Fibroblast of peridontal ligament (primary cell): Measurements from ENCODE around the gene TNFRSF1A.

Source experiments
- DNase-seq: peaks from one replicate; pipeline ENCODE4 v3.0.0-alpha.2; 2010; ENCODE audit errors: extremely low read depth

Gene TNFRSF1A

GRCh38 chr12:6323995-6324711 is 17.7 kb downstream of the TNFRSF1A start:
- no peak for DNase-seq

DNA sequence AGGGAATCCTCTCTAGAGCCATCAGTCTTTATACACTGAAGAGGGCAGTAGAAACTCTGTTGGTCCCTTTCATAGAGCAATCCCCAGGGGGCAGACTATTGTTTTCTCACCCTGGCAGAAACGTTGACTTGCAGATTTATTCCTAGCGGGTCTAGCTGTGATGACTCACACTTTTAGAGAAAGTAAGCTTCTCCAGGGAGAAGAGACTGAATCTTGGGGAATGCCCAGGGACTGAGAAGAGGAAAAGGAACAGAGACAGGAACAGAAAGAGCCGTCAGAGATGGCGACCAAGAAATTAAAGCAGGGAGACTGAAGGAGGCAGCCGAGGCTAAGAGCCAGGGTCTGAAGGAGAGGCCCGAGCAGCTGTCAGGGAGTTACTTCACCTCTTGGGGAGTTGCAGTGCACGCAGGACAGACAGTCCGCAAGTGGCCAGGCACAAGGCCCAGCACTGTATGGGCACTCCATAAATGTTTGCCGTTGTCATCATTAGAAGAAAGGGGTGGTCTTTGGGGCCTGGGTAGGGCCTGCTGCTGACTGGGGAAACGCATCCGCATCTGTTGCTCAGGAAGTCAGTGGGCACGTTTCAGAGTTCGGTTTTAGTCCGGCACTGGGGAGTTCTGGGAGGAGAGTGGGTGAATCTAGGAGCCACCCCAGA is 18.4 kb downstream of the TNFRSF1A start:
- peak; percentile 94 for DNase-seq

- DNase-seq = no peak
Observed at GRCh38 chr12:6322969-6323339, 18.9 kb downstream of the TNFRSF1A start.

DNA sequence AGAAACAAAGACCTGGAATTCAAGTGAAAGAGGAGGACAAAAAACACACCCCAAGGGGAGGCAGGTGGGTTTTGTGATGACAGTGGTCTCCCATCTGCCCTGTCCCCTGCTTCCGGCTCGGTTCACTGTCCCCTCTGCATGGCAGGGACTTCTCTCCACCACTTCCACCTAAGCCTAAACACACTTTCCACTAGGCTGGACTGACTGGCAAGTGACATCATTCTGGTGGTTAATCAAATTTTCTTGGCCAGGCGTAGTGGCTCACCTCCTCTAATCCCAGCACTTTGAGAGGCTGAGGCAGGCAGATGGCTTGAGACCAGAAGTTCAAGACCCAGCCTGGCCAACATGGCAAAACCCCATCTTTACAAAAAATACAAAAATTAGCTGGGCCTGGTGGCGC is 19.5 kb downstream of the TNFRSF1A start:
- DNase-seq = no peak

GRCh38 chr12:6321905-6322304 is 20.0 kb downstream of the TNFRSF1A start:
- DNase-seq = no peak

GRCh38 chr12:6319446-6319845 is 22.4 kb downstream of the TNFRSF1A start:
- no peak for DNase-seq

GRCh38 chr12:6318440-6318879 is 23.4 kb downstream of the TNFRSF1A start:
- no peak for DNase-seq

DNA sequence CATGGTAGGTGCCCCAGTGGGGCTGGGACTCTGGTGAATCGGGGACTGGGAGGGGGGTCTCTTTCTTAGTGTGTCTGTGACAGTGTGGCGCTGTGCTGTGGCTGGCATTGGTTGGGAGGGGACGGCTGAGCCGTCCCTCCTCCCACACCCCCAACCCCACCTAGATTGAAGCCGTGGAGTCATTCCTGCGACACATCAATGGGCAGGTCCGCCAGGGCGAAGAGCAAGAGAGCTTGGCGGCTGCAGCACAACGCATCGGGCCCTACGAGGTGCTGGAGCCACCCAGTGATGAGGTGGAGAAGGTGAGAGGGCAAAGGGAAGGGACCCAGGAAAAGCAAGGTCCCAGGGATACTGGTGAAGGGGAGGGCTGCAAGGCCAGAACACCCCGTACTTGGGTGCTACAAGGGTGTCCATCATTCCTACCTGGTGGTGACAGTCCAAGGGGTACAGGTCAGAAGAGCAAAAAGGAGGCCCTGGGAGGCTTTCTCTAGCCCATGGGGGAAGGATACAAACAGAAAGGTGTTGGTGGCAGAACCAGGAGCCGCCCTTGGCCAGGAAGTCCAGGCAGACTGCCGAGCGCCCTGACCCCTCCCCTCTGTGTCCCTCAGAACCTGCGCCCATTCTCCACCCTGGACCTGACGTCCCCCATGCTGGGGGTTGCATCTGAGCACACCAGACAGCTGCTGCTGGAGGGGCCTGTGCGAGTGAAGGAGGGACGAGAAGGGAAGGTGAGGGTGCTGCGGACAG is 24.0 kb downstream of the TNFRSF1A start:
- no peak for DNase-seq

- DNase-seq = no peak
Observed at GRCh38 chr12:6316921-6317692, 24.8 kb downstream of the TNFRSF1A start.

DNA sequence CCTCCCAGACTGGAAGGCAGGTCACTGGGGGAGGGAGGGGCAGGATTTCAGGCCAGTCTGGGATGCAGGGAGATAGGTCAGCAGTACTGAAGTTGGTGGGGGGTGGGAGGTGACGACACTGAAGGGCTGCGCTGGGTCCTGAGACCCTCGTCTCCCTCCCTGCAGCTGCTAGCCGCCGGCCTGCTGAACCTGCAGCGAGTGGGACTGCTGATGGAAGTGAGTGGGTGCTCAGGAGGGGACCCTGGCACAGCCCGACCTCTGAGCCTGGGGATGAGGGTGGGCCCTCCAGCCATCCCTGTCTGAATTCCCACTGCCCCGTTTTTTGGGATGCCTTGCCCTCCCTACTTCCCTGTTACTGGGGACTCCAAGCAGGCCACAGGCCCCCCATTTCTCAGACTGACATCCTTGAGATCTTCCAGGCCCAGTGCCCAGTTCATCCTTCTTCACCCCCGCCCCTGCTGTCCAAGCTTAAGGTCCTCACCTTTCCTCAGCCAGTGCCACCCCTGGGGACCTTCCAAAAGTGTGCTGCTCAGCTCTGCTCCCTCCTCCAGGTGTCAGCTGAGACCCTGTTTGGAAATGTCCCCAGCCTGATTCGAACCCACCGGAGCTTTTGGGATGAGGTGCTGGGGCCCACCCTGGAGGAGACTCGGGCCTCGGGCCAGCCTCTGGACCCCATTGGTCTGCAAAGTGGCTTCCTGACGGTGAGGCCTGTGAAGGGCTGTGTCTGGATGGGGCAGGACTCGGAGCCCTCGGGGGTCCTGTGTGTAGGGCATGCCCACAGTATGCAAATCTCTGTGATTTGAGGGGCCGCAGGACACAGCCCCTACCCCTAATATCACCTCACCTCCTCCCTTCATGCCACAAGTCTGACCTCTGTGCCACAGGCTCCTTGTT is 25.9 kb downstream of the TNFRSF1A start:
- DNase-seq = no peak

GRCh38 chr12:6315184-6315583 is 26.7 kb downstream of the TNFRSF1A start:
- DNase-seq = no peak

- no peak for DNase-seq
Observed at GRCh38 chr12:6314776-6315175, 27.1 kb downstream of the TNFRSF1A start.

GRCh38 chr12:6313326-6313940 is 28.4 kb downstream of the TNFRSF1A start:
- DNase-seq = no peak

DNA sequence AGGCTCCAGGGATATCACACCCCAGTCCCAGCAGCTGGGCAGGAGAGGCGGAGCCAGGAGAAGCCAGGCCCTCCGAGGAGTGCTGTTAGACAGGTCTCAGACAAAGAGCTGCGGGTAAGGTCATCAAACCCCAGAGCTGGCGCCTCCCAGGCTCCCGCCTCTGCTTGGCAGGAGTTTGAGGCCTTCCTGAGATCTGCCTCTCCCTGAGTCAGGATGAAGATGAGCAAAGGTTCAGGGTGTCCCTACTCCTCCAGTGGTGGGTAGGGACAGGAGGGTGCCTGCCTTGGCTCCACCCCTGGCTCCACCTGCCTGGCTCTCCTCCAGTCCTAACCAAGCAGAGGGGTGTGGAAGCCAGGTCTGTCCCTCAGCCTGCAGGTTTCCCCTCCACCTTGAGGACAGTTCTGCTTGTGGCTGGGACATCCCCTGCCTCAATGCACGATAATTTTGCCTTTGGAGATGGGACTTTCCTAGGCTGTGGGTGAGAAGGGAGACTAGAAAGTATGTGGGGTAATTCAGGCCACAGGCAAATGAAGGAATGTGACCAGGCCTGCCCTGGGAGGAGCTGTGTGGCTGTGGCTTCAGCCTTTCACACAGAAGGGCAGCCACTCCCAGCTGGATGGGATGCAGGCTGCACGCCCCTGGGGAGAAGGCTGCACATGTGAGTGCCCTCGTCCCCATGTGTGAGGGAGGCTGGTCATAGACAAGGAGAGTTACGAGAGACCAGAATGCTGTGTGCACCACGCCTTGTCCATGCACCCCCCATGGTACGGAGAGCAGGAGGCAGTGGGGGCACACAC is 29.1 kb downstream of the TNFRSF1A start:
- no peak for DNase-seq

DNA sequence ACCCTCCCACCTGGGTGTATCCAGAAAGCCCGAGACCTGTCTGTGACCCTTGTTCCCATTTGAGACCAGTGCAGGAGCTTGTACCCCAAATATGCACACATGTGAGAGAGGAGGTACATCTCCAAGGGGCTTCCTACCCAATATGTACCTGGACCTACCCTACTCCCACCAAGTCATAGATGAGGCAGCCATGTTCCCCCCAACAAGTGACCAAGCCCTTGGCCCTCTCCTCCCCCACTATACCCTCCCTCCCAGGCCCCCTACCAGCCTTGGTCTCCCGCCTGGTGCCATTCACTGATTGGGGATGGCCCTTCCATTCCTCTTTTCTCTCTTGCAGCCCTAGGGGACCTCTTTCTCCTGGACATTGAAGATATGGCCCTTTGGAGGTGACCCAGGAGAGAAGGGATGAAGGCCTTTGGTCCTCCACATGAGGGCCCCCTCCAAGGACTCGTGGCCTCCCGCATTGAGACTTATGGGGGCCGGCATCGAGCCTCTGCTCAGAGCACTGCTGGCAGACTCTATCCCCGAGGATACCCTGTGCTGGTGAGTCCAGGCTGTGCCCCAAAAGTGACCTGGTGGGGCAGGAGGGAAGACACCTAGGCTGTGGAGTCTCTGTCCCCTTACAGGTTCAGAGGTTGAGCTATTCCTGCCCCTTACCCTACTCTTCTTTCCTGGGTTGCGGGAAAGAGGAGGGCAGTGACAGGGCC is 29.9 kb downstream of the TNFRSF1A start:
- no peak for DNase-seq

DNA sequence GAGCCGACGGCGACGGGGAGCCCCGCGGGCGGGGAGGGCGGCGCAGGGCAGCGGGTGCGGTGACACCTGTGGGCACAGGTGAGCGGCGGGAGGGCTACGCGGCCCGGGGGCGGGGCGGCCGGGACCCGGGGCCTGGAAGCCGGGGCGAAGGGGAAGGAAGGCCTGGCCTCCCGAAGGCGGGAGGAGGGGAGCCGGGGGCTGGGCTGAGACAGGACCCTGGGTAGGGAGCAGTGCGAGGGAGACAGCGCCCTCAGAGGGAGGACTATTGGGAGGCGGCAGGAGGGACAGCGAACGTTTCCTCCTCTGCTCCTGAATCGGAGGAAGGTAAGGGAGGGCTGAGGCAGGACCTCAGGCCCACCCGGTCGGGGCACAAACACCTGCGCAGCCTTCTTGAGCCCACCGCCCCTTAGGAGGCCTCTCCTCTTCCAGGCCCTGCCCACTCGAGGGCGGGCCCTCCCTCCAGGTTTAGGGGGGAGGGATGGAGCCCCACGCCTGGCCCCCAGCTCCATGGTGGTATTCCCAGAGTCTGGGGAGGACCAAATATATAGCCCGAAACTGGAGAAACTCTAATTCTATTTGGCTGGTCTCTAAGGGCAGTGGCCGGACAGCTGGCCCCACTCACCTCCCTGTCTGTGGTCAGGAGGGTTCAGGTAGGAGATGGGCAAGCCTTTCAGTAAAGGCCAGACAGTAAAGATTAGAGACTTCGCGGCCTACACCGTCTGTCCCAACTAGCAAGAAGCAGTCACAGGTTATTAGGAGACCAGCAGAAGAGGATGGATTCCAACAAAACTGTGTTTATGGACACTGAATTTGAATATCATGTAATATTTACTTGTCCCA is 30.9 kb downstream of the TNFRSF1A start:
- DNase-seq = no peak

DNA sequence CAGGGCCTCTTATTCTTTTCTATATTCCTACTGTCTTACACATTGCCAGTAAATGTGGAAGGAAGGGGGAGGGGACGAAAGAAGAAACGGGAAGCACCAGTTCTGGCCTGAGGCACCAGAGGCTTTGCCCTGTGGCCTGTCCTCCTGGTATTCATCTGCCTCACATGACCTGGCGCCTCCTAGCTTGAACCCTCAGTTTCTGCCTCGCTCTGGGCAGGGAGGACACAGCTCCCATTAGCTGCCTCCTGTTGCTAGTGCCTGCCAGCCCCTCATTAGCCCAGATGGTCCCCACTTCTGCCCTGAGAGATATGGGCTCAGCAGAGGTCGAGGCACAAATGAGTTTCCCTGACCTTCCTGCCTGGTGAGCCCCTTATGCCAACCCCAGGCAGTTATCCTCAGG is 34.3 kb downstream of the TNFRSF1A start:
- no peak for DNase-seq

DNA sequence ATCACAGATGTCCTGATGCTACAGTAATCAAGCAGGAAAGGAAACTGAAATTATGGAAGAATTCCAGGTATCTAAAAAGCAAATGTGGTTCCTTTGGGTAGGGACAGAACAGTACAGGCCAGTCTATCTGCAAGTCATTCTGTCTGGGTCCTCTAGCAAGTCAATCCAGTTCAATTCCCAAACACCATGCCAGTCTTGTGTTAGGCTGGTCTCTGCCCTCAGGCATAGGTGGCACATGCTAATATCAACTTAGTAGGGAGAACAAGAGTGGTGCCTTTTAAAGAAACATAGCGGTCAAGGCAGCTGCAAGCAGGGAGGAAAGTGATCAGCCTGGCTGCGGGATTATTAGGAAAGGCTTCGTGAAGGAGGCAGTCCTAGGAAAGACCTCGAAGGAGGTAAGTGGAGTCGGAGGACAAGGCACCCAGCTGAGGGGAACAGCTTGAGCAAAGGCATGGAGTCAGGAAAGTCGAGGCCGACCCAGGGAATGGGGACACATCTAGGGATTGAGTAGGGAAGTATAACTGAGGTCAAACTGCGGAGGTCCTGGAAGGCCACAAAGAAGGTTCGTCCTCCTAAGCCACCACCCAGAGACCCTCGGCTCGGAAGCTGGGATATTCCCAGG is 35.2 kb downstream of the TNFRSF1A start:
- DNase-seq = no peak
